Gastroesophageal sphincter (tissue), 4 donors: ENCODE results near the gene ADPRHL1. TPM values are rescaled to one million over a fixed set of nuclear protein-coding genes. Genes with fewer than 3 reads are reported as not detected.
A peak's percentile ranks its signal among the peaks of the same experiment; 100 is the strongest.

Experiments used
- ATAC-seq: fragments of 150-250 bp; one replicate; pipeline ENCODE4 v1.9.1; 2016; ENCODE audit warnings: mild to moderate bottlenecking, moderate library complexity
- H3K27ac ChIP-seq, 4 donors: fragments of 200-600 bp; sonication (generic) in 3 of 4; 1 replicate in 3 of 4; 2 replicates in 1 of 4; pipeline ENCODE4 v1.5.1; 2016 to 2019
- H3K27me3 ChIP-seq: fragments of 200-600 bp; sonication (generic); one replicate; pipeline ENCODE4 v1.5.1; 2019
- H3K36me3 ChIP-seq, 2 donors: fragments of 200-600 bp; sonication (generic); one replicate each; pipeline ENCODE4 v1.5.1; 2019; ENCODE audit warnings: control low read depth in 1 of 2
- H3K4me1 ChIP-seq, 3 donors: fragments of 200-600 bp; sonication (generic); 1 replicate in 2 of 3; 2 replicates in 1 of 3; pipeline ENCODE4 v1.5.1; 2016 to 2019; ENCODE audit warnings: control low read depth in 2 of 3
- H3K4me3 ChIP-seq, 2 donors: fragments of 200-600 bp; sonication (generic); one replicate each; pipeline ENCODE4 v1.5.1; 2019; ENCODE audit warnings: mild to moderate bottlenecking in 1 of 2, moderate library complexity in 1 of 2
- H3K9me3 ChIP-seq, 3 donors: fragments of 200-600 bp; sonication (generic); one replicate each; pipeline ENCODE4 v1.5.1; 2017 to 2019; ENCODE audit warnings: control low read depth in 2 of 3
- CTCF ChIP-seq, 4 experiments: fragments of 200-600 bp in 2 of 4; fragments of 450-650 bp in 2 of 4; sonication (generic) in 1 of 4; IDR thresholded peaks; one replicate each; pipeline ENCODE4 v1.5.1; 2017 to 2019; ENCODE audit warnings: antibody characterized with exemption in 4 of 4, mild to moderate bottlenecking in 2 of 4, moderate library complexity in 2 of 4
- EP300 ChIP-seq: sonication (generic); formaldehyde crosslinking; IDR thresholded peaks from one replicate; pipeline ENCODE4 v1.6.1; 2017; ENCODE audit warnings: antibody characterized with exemption, mild to moderate bottlenecking
- POLR2A ChIP-seq, 2 donors: fragments of 450-650 bp; IDR thresholded peaks; one replicate each; pipeline ENCODE4 v1.6.1; 2017; ENCODE audit warnings: antibody characterized with exemption in 2 of 2, mild to moderate bottlenecking in 2 of 2, moderate library complexity in 1 of 2
- POLR2AphosphoS5 ChIP-seq: sonication (generic); formaldehyde crosslinking; IDR thresholded peaks from one replicate; pipeline ENCODE4 v1.6.1; 2017; ENCODE audit warnings: antibody characterized with exemption
- WGBS, 2 donors: methylation state at CpG; one replicate each; pipeline ENCODE4 v1.1.5; 2018; ENCODE audit warnings: low coverage in 1 of 2; 5-methylcytosine and 5-hydroxymethylcytosine counted together
- total RNA-seq, 4 donors: library from RNA; depleted of rRNA; stranded (reverse); fragments of >200 nt; gene quantifications; one replicate each; pipeline ENCODE4 v1.1.0, GENCODE V29; 2016

Gene ADPRHL1
- total RNA-seq, 4 donors from 2014 or later, result 4.7 to 33.8 (median 8.9) TPM

DNA sequence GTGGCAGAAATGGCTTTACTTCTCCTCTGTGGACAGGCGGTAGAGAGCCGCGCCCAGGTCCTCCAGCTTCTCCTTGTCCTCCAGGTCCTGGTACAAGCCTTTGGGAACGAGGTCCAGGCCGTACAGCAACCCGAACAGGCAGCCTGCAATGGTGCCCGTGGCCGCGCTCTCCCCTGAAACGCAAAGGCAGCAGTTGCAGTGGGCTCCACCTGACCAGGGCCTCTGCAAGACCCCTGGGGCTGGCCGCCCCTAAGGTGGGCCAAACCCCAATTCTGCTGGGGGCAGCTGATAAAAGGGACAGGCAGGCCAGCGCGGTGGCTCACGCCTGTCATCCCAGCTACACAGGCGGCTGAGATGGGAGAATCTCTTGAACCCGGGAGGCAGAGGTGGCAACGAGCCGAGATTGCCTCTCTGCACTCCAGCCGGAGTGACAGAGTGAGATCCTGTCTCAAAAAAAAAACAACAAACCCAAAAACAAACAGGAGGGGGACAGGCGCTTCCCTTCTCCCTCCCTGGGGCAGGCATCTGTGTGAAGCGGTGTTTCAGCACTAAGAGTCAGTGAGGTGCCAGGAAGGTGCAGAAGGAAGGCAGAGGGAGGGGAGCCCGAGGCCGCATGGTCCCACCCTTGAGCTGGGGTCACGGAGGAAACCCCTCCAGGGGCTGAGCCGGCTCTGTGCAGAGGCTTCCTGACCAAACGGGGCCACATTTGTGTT, 30.3 kb downstream of the ADPRHL1 start:
- 76 to 83% methylated on average over 2 to 5 of the region's 26 CpGs for WGBS, 2 donors
- peak overlapping the region in 3 of 4 donors; percentile 78 to 80 (median 79) for H3K27ac ChIP-seq
- H3K4me3 ChIP-seq, result no peak overlapping the region
- H3K9me3 ChIP-seq, result no peaks in the 10 kb centered on the region
- TF ChIP-seq POLR2A (IDR thresholded peaks at IDR 0.05) (no peak), CTCF (IDR thresholded peaks at IDR 0.05) (no peak), POLR2AphosphoS5 (no peak), EP300 (no peak)
- no peaks in the 10 kb centered on the region for H3K27me3 ChIP-seq
- H3K36me3 ChIP-seq, result no peaks in the 10 kb centered on the region
- ATAC-seq, result no peak
- H3K4me1 ChIP-seq, result peaks cover 0 to 20% (median 9%) of the 10 kb centered on the region in 3 donors

- Histone ChIP-seq H3K9me3 (no peaks in the 10 kb centered on the region), H3K4me1 (peaks cover 0 to 20% (median 9%) of the 10 kb centered on the region in 3 donors), H3K4me3 (peak overlapping the region in 1 of 2 donors; percentile 20), H3K27ac (peak overlapping the region; percentile 7 to 80 (median 78)), H3K27me3 (no peaks in the 10 kb centered on the region), H3K36me3 (no peaks in the 10 kb centered on the region)
- ATAC-seq, result peak; percentile 58
- WGBS, 2 donors, result 14 to 30% methylated on average over 6 to 8 of the region's 15 CpGs
- TF ChIP-seq POLR2AphosphoS5, result no peak
- no peak for TF ChIP-seq CTCF (IDR thresholded peaks at IDR 0.05)
- no peak for TF ChIP-seq EP300
Measured at GRCh38 chr13:113421673-113422270, 31.5 kb downstream of the ADPRHL1 start.

DNA sequence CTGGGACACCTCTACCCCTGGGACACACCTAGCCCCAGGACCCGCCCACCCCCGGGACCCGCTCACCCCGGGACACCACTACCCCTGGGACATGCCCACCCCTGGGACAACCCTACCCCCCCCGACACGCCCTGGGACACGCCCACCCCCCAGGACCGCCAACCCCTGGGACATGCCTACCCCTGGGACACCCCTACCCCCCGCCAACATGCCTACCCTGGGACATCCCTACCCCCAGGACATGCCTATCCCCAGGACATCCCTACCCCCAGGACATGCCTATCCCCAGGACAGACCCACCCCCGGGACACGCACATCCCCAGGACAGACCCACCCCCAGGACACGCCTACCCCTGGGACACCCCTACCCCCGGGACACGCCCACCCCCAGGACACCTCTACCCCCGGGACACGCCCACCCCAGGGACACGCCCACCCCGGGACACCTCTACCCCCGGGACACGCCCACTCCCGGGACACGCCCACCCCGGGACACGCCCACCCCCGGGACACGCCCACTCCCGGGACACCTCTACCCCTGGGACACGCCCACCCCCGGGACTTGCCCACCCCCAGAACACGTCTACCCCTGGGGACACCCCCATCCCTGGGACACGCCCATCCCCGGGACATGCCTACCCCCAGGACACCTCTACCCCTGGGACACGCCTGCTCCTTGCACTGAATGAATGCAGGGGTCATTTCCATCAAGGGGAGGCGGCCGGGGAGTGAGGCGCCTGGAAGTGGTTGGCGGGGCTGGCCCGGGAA, 32.3 kb downstream of the ADPRHL1 start:
- no peaks in the 10 kb centered on the region for H3K9me3 ChIP-seq
- no CpG with 5 or more reads among the region's 38 CpGs for WGBS, 2 donors
- no peaks in the 10 kb centered on the region for H3K36me3 ChIP-seq
- H3K27me3 ChIP-seq, result no peaks in the 10 kb centered on the region
- TF ChIP-seq CTCF (IDR thresholded peaks at IDR 0.05) (no peak), POLR2AphosphoS5 (no peak), EP300 (no peak)
- no peak overlapping the region for H3K4me3 ChIP-seq
- no peak for ATAC-seq
- peak overlapping the region in 3 of 4 donors; percentile 78 to 80 (median 79) for H3K27ac ChIP-seq
- H3K4me1 ChIP-seq, result peaks cover 0 to 20% (median 9%) of the 10 kb centered on the region in 3 donors

DNA sequence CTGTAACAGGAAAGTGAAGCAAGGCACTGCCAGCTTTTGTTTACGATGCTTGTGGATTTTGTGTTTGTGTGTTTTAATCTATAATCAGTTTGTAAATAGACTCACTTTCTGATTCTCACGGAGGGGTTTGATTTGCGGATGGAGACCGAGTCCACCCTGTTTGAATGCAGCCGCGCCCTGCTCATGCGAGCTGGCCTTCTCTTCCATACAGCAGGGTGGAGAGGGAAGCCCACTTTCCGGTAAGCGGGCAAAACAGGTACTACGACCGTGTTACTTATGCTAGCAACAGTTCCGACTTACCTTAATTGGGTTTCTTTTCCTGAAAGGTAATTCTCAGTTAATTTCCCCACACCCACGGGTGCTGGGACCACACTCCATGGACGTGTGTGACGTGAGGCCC, 33.1 kb downstream of the ADPRHL1 start:
- Histone ChIP-seq H3K4me1 (peaks cover 0 to 21% (median 9%) of the 10 kb centered on the region in 3 donors), H3K27me3 (no peaks in the 10 kb centered on the region), H3K36me3 (no peaks in the 10 kb centered on the region), H3K4me3 (no peak overlapping the region), H3K27ac (no peak overlapping the region), H3K9me3 (no peaks in the 10 kb centered on the region)
- no peak for ATAC-seq
- no peak for TF ChIP-seq POLR2A (IDR thresholded peaks at IDR 0.05)
- 89 to 94% methylated on average over 3 to 14 of the region's 15 CpGs for WGBS, 2 donors

DNA sequence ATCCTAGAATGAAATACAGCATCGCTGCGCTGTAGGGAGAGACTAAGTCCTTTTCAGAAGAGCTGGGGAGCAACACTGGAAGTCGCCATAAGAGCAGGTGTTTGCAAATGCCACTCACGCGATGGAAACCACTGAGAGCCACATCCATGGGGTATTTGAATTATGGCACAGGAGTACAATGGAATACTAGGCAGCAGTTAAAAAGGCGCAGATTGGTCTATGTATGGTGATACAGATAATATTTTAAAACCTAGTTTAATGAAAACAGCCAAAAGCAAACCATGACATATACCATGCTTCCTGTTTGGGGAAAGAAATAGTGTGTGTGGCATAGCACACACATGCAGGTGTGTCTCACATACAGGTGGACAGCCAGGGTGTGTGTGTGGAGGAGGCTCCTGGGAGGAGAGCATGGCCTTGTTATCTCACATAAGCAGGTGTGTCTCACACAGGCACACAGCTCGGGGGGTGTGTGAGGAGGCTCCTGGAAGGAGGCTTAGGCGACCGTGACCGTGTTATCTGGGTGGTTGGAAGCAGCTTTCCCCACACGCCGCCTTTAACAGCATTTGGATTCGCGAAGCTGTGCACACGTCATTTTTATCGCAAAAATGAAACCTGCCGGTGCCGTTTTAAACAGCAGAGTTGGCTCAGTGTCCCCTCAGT, 33.6 kb downstream of the ADPRHL1 start:
- H3K27ac ChIP-seq, result no peak overlapping the region
- H3K27me3 ChIP-seq, result no peaks in the 10 kb centered on the region
- no peaks in the 10 kb centered on the region for H3K36me3 ChIP-seq
- H3K9me3 ChIP-seq, result no peaks in the 10 kb centered on the region
- H3K4me1 ChIP-seq, result peaks cover 0 to 27% (median 9%) of the 10 kb centered on the region in 3 donors
- no peak for ATAC-seq
- 88 to 93% methylated on average over 6 to 18 of the region's 18 CpGs for WGBS, 2 donors
- H3K4me3 ChIP-seq, result no peak overlapping the region
- TF ChIP-seq POLR2A (IDR thresholded peaks at IDR 0.05), result no peak
- no peak for TF ChIP-seq POLR2AphosphoS5
- no peak for TF ChIP-seq CTCF (IDR thresholded peaks at IDR 0.05)
- no peak for TF ChIP-seq EP300
